Fibroblast of peridontal ligament (primary cell): ENCODE measurements around the gene KRTAP12-3.

Experiments
- DNase-seq: peaks from one replicate; pipeline ENCODE4 v3.0.0-alpha.2; 2010; ENCODE audit errors: extremely low read depth

KRTAP12-3 gene

DNA sequence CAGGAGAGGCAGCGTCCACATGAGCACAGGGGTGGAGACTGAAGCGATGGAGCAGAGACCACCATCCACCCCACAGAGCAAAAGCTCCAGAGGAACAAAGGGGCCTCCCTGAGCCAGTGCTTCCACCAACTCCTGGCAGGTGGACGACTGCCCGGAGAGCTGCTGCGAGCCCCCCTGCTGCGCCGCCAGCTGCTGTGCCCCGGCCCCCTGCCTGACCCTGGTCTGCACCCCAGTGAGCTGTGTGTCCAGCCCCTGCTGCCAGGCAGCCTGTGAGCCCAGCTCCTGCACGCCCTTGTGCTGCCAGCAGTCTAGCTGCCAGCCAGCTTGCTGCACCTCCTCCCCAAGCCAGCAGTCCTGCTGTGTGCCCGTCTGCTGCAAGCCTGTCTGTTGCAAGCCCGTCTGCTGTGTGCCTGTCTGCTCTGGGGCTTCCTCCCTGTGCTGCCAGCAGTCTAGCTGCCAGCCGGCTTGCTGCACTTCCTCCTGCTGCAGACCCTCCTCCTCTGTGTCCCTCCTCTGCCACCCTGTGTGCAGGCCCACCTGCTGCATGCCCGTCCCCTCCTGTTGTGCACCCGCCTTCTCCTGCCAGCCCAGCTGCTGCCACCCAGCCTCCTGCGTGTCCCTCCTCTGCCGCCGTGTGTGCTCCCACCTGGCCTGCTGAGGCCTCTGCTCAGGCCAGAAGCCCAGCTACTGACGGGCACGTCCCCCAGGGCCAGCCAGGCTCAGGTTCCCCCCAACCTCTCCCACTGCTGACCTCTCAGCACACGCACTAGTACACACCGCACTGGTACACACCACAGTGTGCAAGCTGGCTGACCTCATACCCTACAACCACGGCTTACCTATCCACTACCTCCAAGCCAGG is 44.6 kb downstream of the KRTAP12-3 start:
- no peak for DNase-seq

DNA sequence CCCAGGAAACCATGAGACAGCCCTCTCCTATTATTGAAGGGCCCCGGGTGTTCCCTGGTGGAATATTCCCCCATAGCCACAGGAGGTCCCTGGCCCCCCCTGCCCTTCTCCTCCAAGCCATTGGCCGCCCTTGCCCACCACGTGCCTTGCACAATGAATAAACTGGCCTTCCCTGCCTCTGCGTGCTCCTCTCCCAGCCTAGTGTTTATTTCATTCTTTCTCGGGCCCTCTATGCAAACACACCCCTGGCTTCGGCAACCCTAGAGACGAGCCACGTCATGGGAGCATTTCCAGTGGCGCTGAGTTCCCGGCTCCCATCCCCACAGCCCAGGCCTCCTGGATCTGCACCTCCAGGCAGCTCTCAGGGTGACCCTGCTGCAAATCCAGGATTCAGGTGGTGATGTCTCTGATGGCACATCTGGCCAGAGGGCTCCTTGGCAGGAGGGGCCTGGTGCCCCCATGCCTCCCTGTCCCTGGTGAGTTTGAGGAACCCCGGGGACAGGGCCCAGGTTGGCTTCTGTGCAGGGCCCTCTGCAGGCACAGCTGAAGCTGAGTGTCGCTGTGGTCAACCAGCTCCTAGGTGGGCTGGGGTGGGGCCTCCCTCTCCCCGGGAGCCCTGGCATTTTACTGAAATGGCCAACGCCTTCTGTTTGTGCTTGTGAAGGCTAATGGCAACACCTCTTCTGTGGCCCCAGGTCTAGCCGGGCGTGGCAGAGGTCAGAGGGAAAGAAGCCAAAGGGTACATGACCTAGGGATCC is 45.4 kb downstream of the KRTAP12-3 start:
- no peak for DNase-seq

DNA sequence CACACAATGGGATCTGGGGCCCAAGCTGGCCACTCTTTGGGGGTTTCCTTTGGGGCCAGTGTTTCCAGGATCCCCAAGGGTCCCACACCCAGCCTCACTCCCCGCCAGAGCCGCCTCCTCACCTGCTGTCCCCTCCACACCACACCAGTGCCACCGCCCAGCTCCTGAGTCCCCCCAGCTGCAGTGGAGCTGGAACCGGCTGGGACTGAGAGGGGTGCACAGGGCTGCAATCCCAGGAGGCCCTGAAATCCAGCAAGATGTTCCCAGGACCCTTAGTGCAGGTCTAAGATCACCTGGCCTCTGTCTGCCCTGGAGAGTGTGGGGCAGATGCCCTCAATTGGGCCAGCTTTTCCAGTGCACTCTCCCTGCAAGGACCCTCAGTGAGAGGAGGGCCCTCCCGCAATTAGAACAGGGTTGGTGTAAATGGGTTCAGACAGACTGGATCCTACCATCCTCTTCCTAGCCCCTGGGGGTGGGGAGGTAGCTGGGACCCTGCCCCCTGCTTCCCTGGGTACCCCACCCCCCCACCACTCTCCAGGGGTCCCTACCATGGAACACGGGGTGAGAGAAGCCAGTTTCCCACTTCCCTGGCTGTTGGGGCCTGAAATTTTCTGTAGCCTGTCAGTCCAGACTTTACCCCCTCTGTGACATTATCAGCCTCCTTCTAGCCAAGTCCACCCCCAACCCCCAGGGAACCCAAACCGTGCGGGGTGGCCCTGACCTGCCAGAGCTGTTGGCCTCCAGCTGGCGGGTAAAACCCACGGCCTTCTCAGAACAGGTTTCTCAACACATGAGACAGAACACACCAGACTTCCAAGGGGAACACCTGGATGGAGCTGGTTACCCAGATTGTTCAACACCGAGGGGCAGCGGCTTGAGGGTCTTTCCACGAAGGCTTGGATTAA is 46.3 kb downstream of the KRTAP12-3 start:
- DNase-seq: no peak

DNA sequence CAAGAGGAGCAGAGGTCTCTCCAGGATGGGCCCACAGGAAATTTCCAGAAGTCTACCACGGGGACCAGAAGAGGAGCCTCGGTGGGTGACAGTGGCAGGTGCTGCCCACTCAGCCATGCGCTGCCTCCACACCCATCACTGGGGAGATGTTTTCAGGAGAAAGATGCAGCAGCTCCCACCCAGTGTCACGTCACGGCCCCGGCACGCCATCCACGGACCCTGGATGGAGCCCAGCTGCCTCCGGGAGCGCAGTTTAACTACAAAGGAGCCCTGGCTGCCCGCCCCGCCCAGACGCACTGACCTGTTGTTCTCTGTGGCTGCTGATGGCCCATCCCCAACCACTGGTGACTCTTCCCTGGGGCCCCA is 46.9 kb downstream of the KRTAP12-3 start:
- no peak for DNase-seq

DNA sequence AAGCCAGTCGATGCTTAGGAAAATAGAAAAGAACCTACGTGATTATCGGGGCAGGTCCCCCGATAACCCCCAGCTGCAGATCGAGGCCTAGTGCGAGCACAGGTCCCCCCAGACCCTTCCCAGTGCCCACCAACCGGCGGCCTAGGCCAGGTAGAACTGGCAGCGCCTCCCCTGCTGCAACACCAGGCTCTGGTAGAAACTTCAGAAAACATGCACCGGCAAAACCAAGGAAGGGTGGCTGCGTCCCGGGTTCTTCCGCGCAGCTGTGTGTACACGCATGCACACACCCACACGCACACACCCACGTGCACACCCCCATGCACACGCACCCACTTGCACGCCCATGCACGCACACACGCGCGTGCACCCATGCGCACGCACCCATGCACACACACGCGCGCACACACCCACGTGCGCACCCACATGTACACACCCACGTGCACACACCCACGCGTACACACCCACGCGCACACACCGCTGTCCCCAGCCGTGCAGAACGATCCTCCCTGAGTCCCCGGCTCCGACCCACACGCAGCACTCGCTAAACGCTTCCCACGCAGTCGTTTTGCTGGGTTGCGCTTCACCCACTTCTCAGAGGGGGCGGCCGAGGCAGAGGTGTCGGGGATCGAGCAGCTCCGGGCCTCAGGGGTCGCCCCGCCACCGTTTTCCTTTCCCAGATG is 48.4 kb downstream of the KRTAP12-3 start:
- DNase-seq: no peak

DNA sequence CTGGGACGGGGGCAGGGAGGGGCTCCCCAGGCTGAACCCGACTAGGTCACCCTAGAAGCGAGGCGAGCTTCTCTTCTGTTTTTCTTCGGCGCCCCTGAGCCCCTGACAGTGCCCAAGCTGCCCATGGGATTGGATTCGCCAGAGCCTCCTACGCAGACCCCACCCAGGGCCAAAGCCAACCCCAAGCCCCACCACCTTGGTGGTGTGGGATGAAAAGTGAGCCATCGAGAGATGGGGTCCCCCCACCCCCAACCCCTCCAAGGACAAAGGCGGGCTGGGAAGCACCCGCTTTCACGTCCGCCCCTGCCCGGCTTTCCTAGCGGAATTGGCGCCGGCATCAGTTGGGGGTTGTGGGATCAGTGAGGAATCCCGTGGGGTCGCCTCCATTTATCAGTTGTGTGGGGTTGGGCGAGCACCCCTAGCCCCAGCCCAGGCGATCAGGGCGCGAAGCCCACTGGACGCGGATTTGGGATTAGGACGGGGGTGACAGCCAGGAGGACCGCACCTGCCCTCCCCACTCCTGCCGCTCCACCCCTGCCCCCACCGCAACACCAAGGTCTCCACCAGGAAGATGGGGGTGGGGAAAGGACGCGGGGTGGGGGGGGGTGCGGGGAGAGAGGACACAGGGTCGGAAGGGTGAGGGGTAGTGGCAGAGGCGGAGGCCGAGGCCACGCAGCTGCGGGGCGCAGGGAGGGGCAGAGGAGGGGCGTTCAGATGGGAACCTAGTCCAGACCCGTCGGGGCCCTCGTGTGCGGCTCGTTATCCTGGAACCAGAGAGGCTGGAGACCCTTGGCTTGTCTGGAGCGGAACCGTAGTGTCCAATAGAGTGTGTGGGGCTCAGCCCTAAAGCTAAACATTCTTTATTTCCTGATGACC is 49.2 kb downstream of the KRTAP12-3 start:
- DNase-seq: no peak
